HepG2 (cell line): Measurements from ENCODE around the gene NCOA6. TPM values are rescaled to one million over a fixed set of nuclear protein-coding genes. Genes with fewer than 3 reads are reported as not detected.

Experiments
- ATAC-seq: fragments of 200-7000 bp; cut with Tn5 transposase; 3 replicates; pipeline ENCODE4 v1.9.1; 2020; ENCODE audit warnings: mild to moderate bottlenecking, moderate library complexity
- BruUV-seq: library from RNA; stranded (reverse); fragments of 400-500 nt; replicated peaks from 2 replicates; lab custom pipeline; 2021; lab: Mats Ljungman, UMichigan
- CTCF ChIA-PET: fragments of 300-600 bp; formaldehyde crosslinking; extraction: SDS; loops from one replicate; lab custom pipeline; 2021; ENCODE audit warnings: low total read pairs, inconsistent platforms, low intra/inter-chr PET ratio; lab: Yijun Ruan, JAX
- POLR2A ChIA-PET: fragments of 350-600 bp; sonication (Branson Sonifier 250); formaldehyde crosslinking; loops from one replicate; lab custom pipeline; 2020; ENCODE audit warnings: antibody characterized with exemption, inconsistent platforms; lab: Yijun Ruan, JAX
- DNase-seq: peaks from one replicate; pipeline ENCODE4 v3.0.0-alpha.2; 2015; ENCODE audit warnings: low spot score
- FAIRE-seq: peaks from 3 replicates; lab custom pipeline; 2011; peaks lifted over from hg19 to GRCh38; lab: Jason Lieb, UNC
- H2AFZ ChIP-seq: one replicate; pipeline ENCODE4 v1.6.1; 2011; ENCODE audit warnings: low read length, inconsistent platforms
- H3K27ac ChIP-seq: fragments of 300-600 bp; 3 replicates; pipeline ENCODE4 v1.8.0; 2011; ENCODE audit warnings: mixed run types, mild to moderate bottlenecking, mixed read lengths, low read length, inconsistent platforms; ENCODE audit not compliant: insufficient read depth; ENCODE audit errors: extremely low read length
- H3K27me3 ChIP-seq, 2 experiments: fragments of 200-600 bp in 1 of 2; 2 replicates in 1 of 2; 3 replicates in 1 of 2; pipeline versions ENCODE4 v1.6.0 to v1.8.0; 2011; ENCODE audit warnings: low read length in 2 of 2, mild to moderate bottlenecking in 2 of 2, moderate library complexity in 2 of 2, inconsistent platforms in 1 of 2; ENCODE audit not compliant: insufficient read depth in 2 of 2, control insufficient read depth in 1 of 2
- H3K36me3 ChIP-seq, 2 experiments: fragments of 200-600 bp in 1 of 2; replicated peaks in 1 of 2; 2 replicates in 1 of 2; 3 replicates in 1 of 2; pipeline versions ENCODE4 v1.5.1 to v1.8.0; 2011; ENCODE audit warnings: low read length in 2 of 2, inconsistent platforms in 1 of 2; ENCODE audit not compliant: insufficient read depth in 2 of 2, control insufficient read depth in 1 of 2
- H3K4me1 ChIP-seq: 2 replicates; pipeline ENCODE4 v1.5.1; 2012; ENCODE audit warnings: low read length, inconsistent platforms; ENCODE audit not compliant: insufficient read depth
- H3K4me2 ChIP-seq: 2 replicates; pipeline ENCODE4 v1.6.0; 2011; ENCODE audit warnings: low read depth, low read length, inconsistent platforms
- H3K4me3 ChIP-seq, 3 experiments: fragments of 200-600 bp in 1 of 3; sonication (generic), shearing (Covaris generic) in 1 of 3; replicated peaks in 1 of 3; 2 replicates each; pipeline ENCODE4 v1.5.1; 2011 to 2016; ENCODE audit warnings: low read length in 3 of 3, inconsistent platforms in 2 of 3, low read depth in 2 of 3, mild to moderate bottlenecking in 2 of 3, control low read depth in 1 of 3, mixed read lengths in 1 of 3; ENCODE audit not compliant: insufficient read depth in 1 of 3
- H3K79me2 ChIP-seq: one replicate; pipeline ENCODE4 v1.6.1; 2011; ENCODE audit warnings: low read length, inconsistent platforms; ENCODE audit not compliant: insufficient read depth
- H3K9ac ChIP-seq: 2 replicates; pipeline ENCODE4 v1.6.0; 2011; ENCODE audit warnings: mild to moderate bottlenecking, low read depth, low read length, inconsistent platforms; ENCODE audit not compliant: insufficient read depth
- H3K9me3 ChIP-seq: 2 replicates; pipeline ENCODE4 v1.5.1; 2012; ENCODE audit warnings: mild to moderate bottlenecking, low read length
- H4K20me1 ChIP-seq: 2 replicates; pipeline ENCODE4 v1.6.0; 2011; ENCODE audit warnings: inconsistent platforms, mild to moderate bottlenecking, low read length, moderate library complexity; ENCODE audit not compliant: insufficient read depth
- CCAR2 ChIP-seq: fragments of 200-400 bp; formaldehyde crosslinking; optimal IDR thresholded peaks from 2 replicates; pipeline ENCODE3; 2018; ENCODE audit warnings: low read depth, mild to moderate bottlenecking, low read length, moderate library complexity
- HOXA7 ChIP-seq: sonication (generic); formaldehyde crosslinking; IDR thresholded peaks from 2 replicates; pipeline ENCODE4 v1.8.1; 2022; ENCODE audit warnings: mild to moderate bottlenecking, missing genetic modification reagents, moderate library complexity
- KDM5A ChIP-seq: fragments of 200-600 bp; sonication (generic); IDR thresholded peaks from 2 replicates; pipeline ENCODE4 v1.7.0; 2018; ENCODE audit warnings: antibody characterized with exemption, mild to moderate bottlenecking, low read length, borderline replicate concordance
- MLLT10 ChIP-seq: sonication (generic); formaldehyde crosslinking; IDR thresholded peaks from 2 replicates; pipeline ENCODE4 v1.4.0; 2020; ENCODE audit warnings: missing genetic modification reagents
- NFE2L1 ChIP-seq: sonication (generic); formaldehyde crosslinking; IDR thresholded peaks from 2 replicates; pipeline ENCODE4 v1.4.0; 2020; ENCODE audit warnings: missing genetic modification reagents, mild to moderate bottlenecking, borderline replicate concordance
- SMAD1 ChIP-seq: sonication (generic); formaldehyde crosslinking; IDR thresholded peaks from 2 replicates; pipeline ENCODE4 v1.4.0; 2020; ENCODE audit warnings: missing genetic modification reagents, low read depth, mild to moderate bottlenecking, borderline replicate concordance
- SMAD3 ChIP-seq: sonication (generic); formaldehyde crosslinking; IDR thresholded peaks from 2 replicates; pipeline ENCODE4 v1.4.0; 2020; ENCODE audit warnings: missing genetic modification reagents
- ZNF101 ChIP-seq: sonication (generic); formaldehyde crosslinking; IDR thresholded peaks from 2 replicates; pipeline ENCODE4 v1.4.0; 2020; ENCODE audit warnings: mild to moderate bottlenecking, low read depth, missing genetic modification reagents, borderline replicate concordance
- ZNF460 ChIP-seq: sonication (generic); formaldehyde crosslinking; IDR thresholded peaks from 2 replicates; pipeline ENCODE4 v1.5.1; 2020; ENCODE audit warnings: missing genetic modification reagents, mild to moderate bottlenecking, borderline replicate concordance
- ZNF564 ChIP-seq: sonication (generic); formaldehyde crosslinking; IDR thresholded peaks from 2 replicates; pipeline ENCODE4 v1.8.1; 2023; ENCODE audit warnings: mild to moderate bottlenecking, missing genetic modification reagents
- ZNF572 ChIP-seq: sonication (generic); formaldehyde crosslinking; IDR thresholded peaks from 2 replicates; pipeline ENCODE4 v1.5.1; 2020; ENCODE audit warnings: mild to moderate bottlenecking, missing genetic modification reagents
- ZSCAN25 ChIP-seq: sonication (generic); formaldehyde crosslinking; IDR thresholded peaks from 2 replicates; pipeline ENCODE4 v1.8.0; 2022; ENCODE audit warnings: mild to moderate bottlenecking, missing genetic modification reagents
- WGBS: methylation state at CpG from one replicate; pipeline ENCODE4 v1.1.6; 2017; ENCODE audit warnings: low lambda C conversion rate; 5-methylcytosine and 5-hydroxymethylcytosine counted together
- in situ Hi-C: cut with HindIII; loops from 2 replicates; pipeline ENCODE4 v1.10.0; 2017; ENCODE audit warnings: low pct_unique_long_range_greater_than_20kb; ENCODE audit not compliant: extremely low pct_ligation_motif_present
- intact Hi-C: fragments of 100-400 bp; cut with micrococcal nuclease; formaldehyde crosslinking; loops from one replicate; pipeline ENCODE4 v1.10.0; 2022; ENCODE audit not compliant: unreplicated experiment
- polyA plus RNA-seq, 8 experiments: library from polyadenylated mRNA; depleted of rRNA in 3 of 8; stranded (reverse) in 7 of 8; unstranded in 1 of 8; fragments of >200 nt; fragmentation: Illumina TruSeq in 4 of 8; extraction: Trizol in 4 of 8; gene quantifications; 2 replicates each; pipeline versions ENCODE4 v1.2.1 to v1.2.3, GENCODE V29; 2011 to 2016; ENCODE audit warnings: low read depth in 4 of 8, missing spikeins in 1 of 8, mixed read lengths in 1 of 8; ENCODE audit not compliant: insufficient read depth in 1 of 8
- total RNA-seq, 5 experiments: library from RNA; depleted of rRNA; stranded (reverse); fragments of >200 nt; fragmentation: Illumina TruSeq; extraction: Trizol; gene quantifications; 2 replicates each; pipeline ENCODE4 v1.2.3, GENCODE V29; 2016; ENCODE audit warnings: low read depth in 1 of 5
- TF ChIP-seq, protein P1 (sequence below): sonication (generic); formaldehyde crosslinking; IDR thresholded peaks from 2 replicates; pipeline ENCODE4 v1.5.1; 2020; ENCODE audit warnings: missing genetic modification reagents, mild to moderate bottlenecking, borderline replicate concordance
- TF ChIP-seq, protein P2 (sequence below): sonication (generic); formaldehyde crosslinking; IDR thresholded peaks from 2 replicates; pipeline ENCODE4 v1.8.1; 2023; ENCODE audit warnings: mild to moderate bottlenecking, missing genetic modification reagents
- TF ChIP-seq, protein P3 (sequence below): sonication (generic); formaldehyde crosslinking; IDR thresholded peaks from 2 replicates; pipeline ENCODE4 v1.8.1; 2023; ENCODE audit warnings: mild to moderate bottlenecking, missing genetic modification reagents, borderline replicate concordance

The NCOA6 gene
- total and polyA plus RNA-seq, 2 of the 13 experiments (the other 11 are each of a cell fraction or from before 2014, with no cell fraction given), result 11.2 to 29.3 TPM

DNA sequence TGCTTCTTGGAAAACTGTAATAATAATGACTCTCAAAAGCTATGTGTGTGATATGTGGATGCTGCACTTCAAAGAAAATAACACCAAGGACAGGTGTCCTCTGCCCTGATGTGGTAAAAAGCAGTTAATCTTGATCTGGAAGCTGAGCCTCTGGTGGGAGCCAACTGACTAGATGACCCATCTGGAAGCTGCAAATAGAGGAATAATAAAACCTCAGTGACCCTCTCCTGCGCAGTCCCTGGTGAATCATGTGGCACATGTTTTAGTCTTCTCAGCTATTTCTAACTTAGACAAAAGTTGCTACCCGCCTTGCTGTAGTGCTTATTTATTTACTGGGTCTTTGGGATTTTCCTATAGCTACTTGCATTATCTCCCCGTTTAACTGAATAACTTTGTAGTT is 74.0 kb downstream of the NCOA6 start (continued):
- TF ChIP-seq MLLT10 (CRISPR knock-in tag) (no peak), KDM5A (no peak), SMAD1 (CRISPR knock-in tag) (no peak), ZNF460 (CRISPR knock-in tag) (no peak), ZNF564 (no peak), ZSCAN25 (CRISPR knock-in tag) (no peak)
- TF ChIP-seq, protein P1, sequence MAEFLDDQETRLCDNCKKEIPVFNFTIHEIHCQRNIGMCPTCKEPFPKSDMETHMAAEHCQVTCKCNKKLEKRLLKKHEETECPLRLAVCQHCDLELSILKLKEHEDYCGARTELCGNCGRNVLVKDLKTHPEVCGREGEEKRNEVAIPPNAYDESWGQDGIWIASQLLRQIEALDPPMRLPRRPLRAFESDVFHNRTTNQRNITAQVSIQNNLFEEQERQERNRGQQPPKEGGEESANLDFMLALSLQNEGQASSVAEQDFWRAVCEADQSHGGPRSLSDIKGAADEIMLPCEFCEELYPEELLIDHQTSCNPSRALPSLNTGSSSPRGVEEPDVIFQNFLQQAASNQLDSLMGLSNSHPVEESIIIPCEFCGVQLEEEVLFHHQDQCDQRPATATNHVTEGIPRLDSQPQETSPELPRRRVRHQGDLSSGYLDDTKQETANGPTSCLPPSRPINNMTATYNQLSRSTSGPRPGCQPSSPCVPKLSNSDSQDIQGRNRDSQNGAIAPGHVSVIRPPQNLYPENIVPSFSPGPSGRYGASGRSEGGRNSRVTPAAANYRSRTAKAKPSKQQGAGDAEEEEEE, result no peak

DNA sequence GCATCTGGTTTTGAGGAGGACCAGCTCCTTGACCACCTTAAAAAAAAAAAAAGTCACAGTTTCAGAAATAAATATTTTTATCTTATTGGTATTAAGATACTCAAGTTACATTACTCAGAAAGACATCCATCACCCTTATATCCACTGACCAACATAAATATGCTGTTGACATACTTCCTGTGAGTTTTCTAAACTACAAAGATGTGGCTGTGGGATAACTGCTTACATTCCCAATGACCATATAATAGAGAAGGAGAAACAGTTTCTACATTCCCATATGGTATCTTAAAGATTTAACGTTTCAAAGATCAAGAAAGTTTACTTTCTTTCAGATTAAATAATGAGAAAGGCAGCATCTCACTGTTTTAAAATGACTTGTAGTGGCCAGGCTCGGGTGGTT is 75.0 kb downstream of the NCOA6 start:
- ChIA-PET POLR2A (no interaction called here), CTCF (no interaction called here)
- H3K4me2 ChIP-seq, result no peak overlapping the region
- H3K4me3 ChIP-seq, result no peak overlapping the region
- TF ChIP-seq ZNF572 (CRISPR knock-in tag) (no peak), SMAD3 (CRISPR knock-in tag) (no peak), NFE2L1 (CRISPR knock-in tag) (no peak), HOXA7 (CRISPR knock-in tag) (no peak), CCAR2 (no peak), ZNF101 (CRISPR knock-in tag) (no peak)
- TF ChIP-seq, protein P2, sequence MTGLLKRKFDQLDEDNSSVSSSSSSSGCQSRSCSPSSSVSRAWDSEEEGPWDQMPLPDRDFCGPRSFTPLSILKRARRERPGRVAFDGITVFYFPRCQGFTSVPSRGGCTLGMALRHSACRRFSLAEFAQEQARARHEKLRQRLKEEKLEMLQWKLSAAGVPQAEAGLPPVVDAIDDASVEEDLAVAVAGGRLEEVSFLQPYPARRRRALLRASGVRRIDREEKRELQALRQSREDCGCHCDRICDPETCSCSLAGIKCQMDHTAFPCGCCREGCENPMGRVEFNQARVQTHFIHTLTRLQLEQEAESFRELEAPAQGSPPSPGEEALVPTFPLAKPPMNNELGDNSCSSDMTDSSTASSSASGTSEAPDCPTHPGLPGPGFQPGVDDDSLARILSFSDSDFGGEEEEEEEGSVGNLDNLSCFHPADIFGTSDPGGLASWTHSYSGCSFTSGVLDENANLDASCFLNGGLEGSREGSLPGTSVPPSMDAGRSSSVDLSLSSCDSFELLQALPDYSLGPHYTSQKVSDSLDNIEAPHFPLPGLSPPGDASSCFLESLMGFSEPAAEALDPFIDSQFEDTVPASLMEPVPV (CRISPR knock-in tag), result no peak
- TF ChIP-seq, protein P3, sequence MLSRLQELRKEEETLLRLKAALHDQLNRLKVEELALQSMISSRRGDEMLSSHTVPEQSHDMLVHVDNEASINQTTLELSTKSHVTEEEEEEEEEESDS, result no peak
- H2AFZ ChIP-seq, result no peak overlapping the region
- in situ Hi-C loops, result no loop called here
- no peaks in the 10 kb centered on the region for H3K27me3 ChIP-seq
- 44% methylated on average over 2 of the region's 2 CpGs for WGBS
- ATAC-seq (no peak), DNase-seq (no peak), FAIRE-seq (no peak)
- peaks cover 11% of the 10 kb centered on the region; the same call in 1 of the 2 replicates for H3K4me1 ChIP-seq
- no peak overlapping the region for H3K9ac ChIP-seq
- intact Hi-C loops, result no loop called here
- no peak overlapping the region for H3K27ac ChIP-seq
- no peaks in the 10 kb centered on the region for H3K9me3 ChIP-seq
- H4K20me1 ChIP-seq, result no peaks in the 10 kb centered on the region
- peaks cover 37 to 59% of the 10 kb centered on the region in 2 experiments for H3K36me3 ChIP-seq
- H3K79me2 ChIP-seq, result no peaks in the 10 kb centered on the region
- BruUV-seq, result no TSS peak
